NB4 (cell line): ENCODE results near the gene BAZ1A.

Source experiments
- MAX ChIP-seq: IDR thresholded peaks from 2 replicates; pipeline ENCODE4 v1.6.1; 2011; ENCODE audit warnings: low read depth, low read length
- MYC ChIP-seq: IDR thresholded peaks from 2 replicates; pipeline ENCODE4 v1.6.1; 2011; ENCODE audit warnings: low read depth, low read length
- POLR2A ChIP-seq: IDR thresholded peaks from 2 replicates; pipeline ENCODE4 v1.6.1; 2011; ENCODE audit warnings: mild to moderate bottlenecking; ENCODE audit not compliant: insufficient read length; ENCODE audit errors: extremely low read depth
- TF ChIP-seq, protein P1 (sequence below): IDR thresholded peaks from one replicate; pipeline ENCODE4 v1.5.1; 2012; ENCODE audit warnings: low read depth, low read length

DNA sequence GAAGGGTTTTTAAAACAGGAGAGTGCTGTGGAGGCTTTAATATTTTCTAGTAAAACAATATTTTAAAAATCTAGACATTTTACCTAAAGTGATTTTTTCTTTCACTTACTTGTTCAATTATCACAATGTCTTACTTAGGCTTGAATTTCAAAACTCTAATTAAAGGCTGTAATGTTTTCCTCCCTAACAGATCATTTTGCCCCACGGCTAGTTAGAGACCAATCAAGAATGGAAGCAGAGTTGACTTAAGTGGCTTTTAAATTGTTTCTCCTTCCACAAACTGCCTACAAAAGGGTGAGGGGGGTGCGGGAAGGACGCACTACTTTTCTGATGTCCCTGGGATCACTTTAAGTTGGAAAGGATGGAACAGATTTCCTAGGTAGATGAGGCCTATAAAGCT is 151.3 kb downstream of the BAZ1A start:
- TF ChIP-seq, protein P1, sequence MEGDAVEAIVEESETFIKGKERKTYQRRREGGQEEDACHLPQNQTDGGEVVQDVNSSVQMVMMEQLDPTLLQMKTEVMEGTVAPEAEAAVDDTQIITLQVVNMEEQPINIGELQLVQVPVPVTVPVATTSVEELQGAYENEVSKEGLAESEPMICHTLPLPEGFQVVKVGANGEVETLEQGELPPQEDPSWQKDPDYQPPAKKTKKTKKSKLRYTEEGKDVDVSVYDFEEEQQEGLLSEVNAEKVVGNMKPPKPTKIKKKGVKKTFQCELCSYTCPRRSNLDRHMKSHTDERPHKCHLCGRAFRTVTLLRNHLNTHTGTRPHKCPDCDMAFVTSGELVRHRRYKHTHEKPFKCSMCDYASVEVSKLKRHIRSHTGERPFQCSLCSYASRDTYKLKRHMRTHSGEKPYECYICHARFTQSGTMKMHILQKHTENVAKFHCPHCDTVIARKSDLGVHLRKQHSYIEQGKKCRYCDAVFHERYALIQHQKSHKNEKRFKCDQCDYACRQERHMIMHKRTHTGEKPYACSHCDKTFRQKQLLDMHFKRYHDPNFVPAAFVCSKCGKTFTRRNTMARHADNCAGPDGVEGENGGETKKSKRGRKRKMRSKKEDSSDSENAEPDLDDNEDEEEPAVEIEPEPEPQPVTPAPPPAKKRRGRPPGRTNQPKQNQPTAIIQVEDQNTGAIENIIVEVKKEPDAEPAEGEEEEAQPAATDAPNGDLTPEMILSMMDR, result no peak
- TF ChIP-seq POLR2A (no peak), MAX (no peak), MYC (no peak)
